Measurements from ENCODE around the gene NXPH3.

Gene NXPH3

GRCh38 chr17:49578414-49578813 lies 2.7 kb downstream of the NXPH3 start:
- H4K91ac ChIP-seq (ENCODE audit: low read depth, low read length, poor library complexity) = no peak overlapping the region
- H3K27ac ChIP-seq (replicated peaks; ENCODE audit: low read length) = no peak overlapping the region
- no CpG with 5 or more reads among the region's 13 CpGs for WGBS, 2 donors (ENCODE audit: extremely low coverage in 2 of 2, insufficient read length in 2 of 2, insufficient replicate concordance in 1 of 2)
- no peak overlapping the region for H4K8ac ChIP-seq (ENCODE audit: low read depth, low read length)
- H2AFZ ChIP-seq (ENCODE audit: low read length) = no peak overlapping the region
- H2BK5ac ChIP-seq (ENCODE audit: low read length) = no peak overlapping the region
- H3K23ac ChIP-seq (ENCODE audit: low read depth, low read length, poor library complexity) = peak overlapping the region; percentile 65
- no peak overlapping the region for H3K4me3 ChIP-seq (ENCODE audit: low read length in 2 of 2)
- no peak overlapping the region for H3K4me2 ChIP-seq (ENCODE audit: insufficient read depth, low read length, poor library complexity, severe bottlenecking)
- no peak overlapping the region for H2BK120ac ChIP-seq (ENCODE audit: low read depth, low read length)
- H3K9ac ChIP-seq (ENCODE audit: low read depth, low read length, poor library complexity) = no peak overlapping the region
- peaks cover 1% of the 10 kb centered on the region for H3K79me1 ChIP-seq (ENCODE audit: low read depth, low read length)
- H2BK12ac ChIP-seq (ENCODE audit: low read length) = peak overlapping the region; percentile 73
- H3K36me3 ChIP-seq (replicated peaks in 1 of 2; ENCODE audit: control insufficient read depth in 2 of 2, insufficient read depth in 2 of 2, low read length in 2 of 2) = no peaks in the 10 kb centered on the region
- no peak overlapping the region for H3K14ac ChIP-seq (ENCODE audit: low read length)
- peaks cover 0 to 2% of the 10 kb centered on the region in 2 donors for H3K9me3 ChIP-seq (replicated peaks in 1 of 2; ENCODE audit: control insufficient read depth in 2 of 2, insufficient read depth in 1 of 2, low read depth in 1 of 2, low read length in 2 of 2)
- H2AK5ac ChIP-seq (ENCODE audit: low read depth, low read length) = peak overlapping the region; percentile 60
- H3K4ac ChIP-seq (ENCODE audit: low read length) = no peak overlapping the region
- no peak overlapping the region for H2BK15ac ChIP-seq (ENCODE audit: low read length)
- H3K4me1 ChIP-seq (ENCODE audit: control insufficient read depth in 2 of 2, insufficient read depth in 1 of 2, low read depth in 1 of 2, low read length in 2 of 2) = peaks cover 6% of the 10 kb centered on the region in 2 donors
- no peak for DNase-seq (ENCODE audit: low spot score)
- peaks cover 0 to 49% (median 4%) of the 10 kb centered on the region in 3 experiments for H3K27me3 ChIP-seq (ENCODE audit: control insufficient read depth in 3 of 3, insufficient read depth in 3 of 3, low read depth in 1 of 3, low read length in 3 of 3)
- no peak overlapping the region for H3K18ac ChIP-seq (ENCODE audit: low read length)

- Histone ChIP-seq H3K18ac (ENCODE audit: low read length) (no peak overlapping the region), H2AK5ac (ENCODE audit: low read depth, low read length) (peak overlapping the region; percentile 60), H2BK15ac (ENCODE audit: low read length) (no peak overlapping the region), H3K23ac (ENCODE audit: low read depth, low read length, poor library complexity) (peak overlapping the region; percentile 65), H3K4me1 (ENCODE audit: control insufficient read depth in 2 of 2, insufficient read depth in 1 of 2, low read depth in 1 of 2, low read length in 2 of 2) (peaks cover 6% of the 10 kb centered on the region in 2 donors), H3K4ac (ENCODE audit: low read length) (no peak overlapping the region), H4K91ac (ENCODE audit: low read depth, low read length, poor library complexity) (no peak overlapping the region), H2BK120ac (ENCODE audit: low read depth, low read length) (no peak overlapping the region), H3K79me1 (ENCODE audit: low read depth, low read length) (peaks cover 1% of the 10 kb centered on the region), H3K27ac (replicated peaks; ENCODE audit: low read length) (no peak overlapping the region), H3K14ac (ENCODE audit: low read length) (no peak overlapping the region), H3K4me3 (ENCODE audit: low read length in 2 of 2) (no peak overlapping the region), H3K9ac (ENCODE audit: low read depth, low read length, poor library complexity) (no peak overlapping the region), H2AFZ (ENCODE audit: low read length) (no peak overlapping the region), H3K4me2 (ENCODE audit: insufficient read depth, low read length, poor library complexity, severe bottlenecking) (no peak overlapping the region), H2BK12ac (ENCODE audit: low read length) (no peak overlapping the region), H3K9me3 (replicated peaks in 1 of 2; ENCODE audit: control insufficient read depth in 2 of 2, insufficient read depth in 1 of 2, low read depth in 1 of 2, low read length in 2 of 2) (peaks cover 0 to 2% of the 10 kb centered on the region in 2 donors), H3K27me3 (ENCODE audit: control insufficient read depth in 3 of 3, insufficient read depth in 3 of 3, low read depth in 1 of 3, low read length in 3 of 3) (peaks cover 0 to 43% (median 4%) of the 10 kb centered on the region in 3 experiments), H3K36me3 (replicated peaks in 1 of 2; ENCODE audit: control insufficient read depth in 2 of 2, insufficient read depth in 2 of 2, low read length in 2 of 2) (no peaks in the 10 kb centered on the region), H4K8ac (ENCODE audit: low read depth, low read length) (no peak overlapping the region), H2BK5ac (ENCODE audit: low read length) (no peak overlapping the region)
- WGBS, 2 donors (ENCODE audit: extremely low coverage in 2 of 2, insufficient read length in 2 of 2, insufficient replicate concordance in 1 of 2) = no CpG with 5 or more reads among the region's 17 CpGs
- no peak for DNase-seq (ENCODE audit: low spot score)
Measured at GRCh38 chr17:49578952-49579500, 3.4 kb downstream of the NXPH3 start.

- H2BK15ac ChIP-seq (ENCODE audit: low read length) = no peak overlapping the region
- no peak overlapping the region for H2AFZ ChIP-seq (ENCODE audit: low read length)
- H3K4ac ChIP-seq (ENCODE audit: low read length) = no peak overlapping the region
- H2AK5ac ChIP-seq (ENCODE audit: low read depth, low read length) = no peak overlapping the region
- peaks cover 0 to 2% of the 10 kb centered on the region in 2 donors for H3K9me3 ChIP-seq (replicated peaks in 1 of 2; ENCODE audit: control insufficient read depth in 2 of 2, insufficient read depth in 1 of 2, low read depth in 1 of 2, low read length in 2 of 2)
- H3K23ac ChIP-seq (ENCODE audit: low read depth, low read length, poor library complexity) = no peak overlapping the region
- no peak overlapping the region for H3K4me3 ChIP-seq (ENCODE audit: low read length in 2 of 2)
- H4K91ac ChIP-seq (ENCODE audit: low read depth, low read length, poor library complexity) = no peak overlapping the region
- H3K27ac ChIP-seq (replicated peaks; ENCODE audit: low read length) = no peak overlapping the region
- no peak overlapping the region for H3K9ac ChIP-seq (ENCODE audit: low read depth, low read length, poor library complexity)
- H2BK12ac ChIP-seq (ENCODE audit: low read length) = no peak overlapping the region
- H4K8ac ChIP-seq (ENCODE audit: low read depth, low read length) = no peak overlapping the region
- H2BK120ac ChIP-seq (ENCODE audit: low read depth, low read length) = no peak overlapping the region
- H3K36me3 ChIP-seq (replicated peaks in 1 of 2; ENCODE audit: control insufficient read depth in 2 of 2, insufficient read depth in 2 of 2, low read length in 2 of 2) = no peaks in the 10 kb centered on the region
- WGBS, 2 donors (ENCODE audit: extremely low coverage in 2 of 2, insufficient read length in 2 of 2, insufficient replicate concordance in 1 of 2) = no CpG with 5 or more reads among the region's 5 CpGs
- no peak overlapping the region for H3K18ac ChIP-seq (ENCODE audit: low read length)
- H3K4me1 ChIP-seq (ENCODE audit: control insufficient read depth in 2 of 2, insufficient read depth in 1 of 2, low read depth in 1 of 2, low read length in 2 of 2) = peaks cover 6% of the 10 kb centered on the region in 2 donors
- DNase-seq (ENCODE audit: low spot score) = no peak
- peaks cover 1% of the 10 kb centered on the region for H3K79me1 ChIP-seq (ENCODE audit: low read depth, low read length)
- H3K14ac ChIP-seq (ENCODE audit: low read length) = no peak overlapping the region
- H2BK5ac ChIP-seq (ENCODE audit: low read length) = no peak overlapping the region
- H3K4me2 ChIP-seq (ENCODE audit: insufficient read depth, low read length, poor library complexity, severe bottlenecking) = no peak overlapping the region
- H3K27me3 ChIP-seq (ENCODE audit: control insufficient read depth in 3 of 3, insufficient read depth in 3 of 3, low read depth in 1 of 3, low read length in 3 of 3) = peaks cover 0 to 38% (median 4%) of the 10 kb centered on the region in 3 experiments
Measured at GRCh38 chr17:49579522-49579921, 3.9 kb downstream of the NXPH3 start.

GRCh38 chr17:49580055-49580721 lies 4.5 kb downstream of the NXPH3 start:
- no peak overlapping the region for H3K4ac ChIP-seq (ENCODE audit: low read length)
- no peak overlapping the region for H2BK5ac ChIP-seq (ENCODE audit: low read length)
- peak overlapping the region; percentile 79 for H2AK5ac ChIP-seq (ENCODE audit: low read depth, low read length)
- peaks cover 0 to 2% of the 10 kb centered on the region in 2 donors for H3K9me3 ChIP-seq (replicated peaks in 1 of 2; ENCODE audit: control insufficient read depth in 2 of 2, insufficient read depth in 1 of 2, low read depth in 1 of 2, low read length in 2 of 2)
- no peak overlapping the region for H4K8ac ChIP-seq (ENCODE audit: low read depth, low read length)
- H3K23ac ChIP-seq (ENCODE audit: low read depth, low read length, poor library complexity) = no peak overlapping the region
- H2BK12ac ChIP-seq (ENCODE audit: low read length) = no peak overlapping the region
- H3K14ac ChIP-seq (ENCODE audit: low read length) = peak overlapping the region; percentile 47
- H3K27ac ChIP-seq (replicated peaks; ENCODE audit: low read length) = no peak overlapping the region
- H3K18ac ChIP-seq (ENCODE audit: low read length) = no peak overlapping the region
- H2AFZ ChIP-seq (ENCODE audit: low read length) = no peak overlapping the region
- H3K4me2 ChIP-seq (ENCODE audit: insufficient read depth, low read length, poor library complexity, severe bottlenecking) = no peak overlapping the region
- no peak overlapping the region for H2BK15ac ChIP-seq (ENCODE audit: low read length)
- no peak overlapping the region for H3K4me3 ChIP-seq (ENCODE audit: low read length in 2 of 2)
- H3K36me3 ChIP-seq (replicated peaks in 1 of 2; ENCODE audit: control insufficient read depth in 2 of 2, insufficient read depth in 2 of 2, low read length in 2 of 2) = no peaks in the 10 kb centered on the region
- H3K27me3 ChIP-seq (ENCODE audit: control insufficient read depth in 3 of 3, insufficient read depth in 3 of 3, low read depth in 1 of 3, low read length in 3 of 3) = peaks cover 0 to 31% (median 4%) of the 10 kb centered on the region in 3 experiments
- no peak for DNase-seq (ENCODE audit: low spot score)
- H3K4me1 ChIP-seq (ENCODE audit: control insufficient read depth in 2 of 2, insufficient read depth in 1 of 2, low read depth in 1 of 2, low read length in 2 of 2) = peaks cover 6% of the 10 kb centered on the region in 2 donors
- no peak overlapping the region for H3K9ac ChIP-seq (ENCODE audit: low read depth, low read length, poor library complexity)
- H2BK120ac ChIP-seq (ENCODE audit: low read depth, low read length) = no peak overlapping the region
- WGBS, 2 donors (ENCODE audit: extremely low coverage in 2 of 2, insufficient read length in 2 of 2, insufficient replicate concordance in 1 of 2) = no CpG with 5 or more reads among the region's 21 CpGs
- H4K91ac ChIP-seq (ENCODE audit: low read depth, low read length, poor library complexity) = no peak overlapping the region
- no peaks in the 10 kb centered on the region for H3K79me1 ChIP-seq (ENCODE audit: low read depth, low read length)

All from neuronal stem cell (in vitro differentiated cells).